Bronchial epithelial cell (primary cell): Measurements from ENCODE around the gene EPB41L4A. TPM values are rescaled to one million over a fixed set of nuclear protein-coding genes. Genes with fewer than 3 reads are reported as not detected.

Experiments
- DNase-seq: peaks from one replicate; pipeline ENCODE4 v3.0.0-alpha.2; 2010; ENCODE audit warnings: low read depth
- FAIRE-seq: peaks from 2 replicates; lab custom pipeline; 2011; peaks lifted over from hg19 to GRCh38; lab: Jason Lieb, UNC
- H3K27me3 ChIP-seq: 2 replicates; pipeline ENCODE4 v1.5.1; 2011; ENCODE audit warnings: low read length; ENCODE audit not compliant: control insufficient read depth, insufficient read depth
- H3K36me3 ChIP-seq: 2 replicates; pipeline ENCODE4 v1.5.1; 2011; ENCODE audit warnings: low read length; ENCODE audit not compliant: control insufficient read depth, insufficient read depth
- H3K4me3 ChIP-seq: 2 replicates; pipeline ENCODE4 v1.5.1; 2011; ENCODE audit warnings: mild to moderate bottlenecking, low read depth, low read length, control low read depth
- total RNA-seq: library from RNA; depleted of rRNA; stranded (reverse); fragments of >200 nt; gene quantifications from 2 replicates; pipeline ENCODE4 v1.2.1, GENCODE V29; 2014
- TF ChIP-seq, protein P1 (sequence below): IDR thresholded peaks from 2 replicates; pipeline ENCODE4 v1.5.1; 2011; ENCODE audit warnings: mild to moderate bottlenecking, moderate library complexity, low read length, control low read depth, inconsistent platforms; ENCODE audit not compliant: insufficient read depth, severe bottlenecking

The EPB41L4A gene
- total RNA-seq, 1 donor from 2014 or later, result 5.3 TPM

DNA sequence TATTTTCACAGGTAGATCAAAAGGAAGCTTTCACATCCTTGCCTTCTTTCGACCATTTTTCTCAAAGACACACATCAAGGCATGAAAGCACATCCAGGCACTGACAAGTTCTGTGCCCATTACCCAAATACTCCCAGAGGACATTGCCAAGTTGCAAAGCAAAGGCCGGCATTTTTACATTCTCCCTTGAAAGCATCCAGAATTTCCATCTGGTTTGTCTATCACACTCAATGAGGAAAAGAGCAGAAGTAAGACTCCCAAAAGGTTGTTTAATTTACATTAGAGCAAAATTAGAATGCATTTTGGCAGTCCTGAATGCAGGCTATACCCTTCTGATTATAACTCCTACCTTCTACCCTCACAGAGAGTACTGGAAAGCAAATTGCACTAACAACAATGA is 160.5 kb downstream of the EPB41L4A start:
- no peak for DNase-seq
- TF ChIP-seq, protein P1, sequence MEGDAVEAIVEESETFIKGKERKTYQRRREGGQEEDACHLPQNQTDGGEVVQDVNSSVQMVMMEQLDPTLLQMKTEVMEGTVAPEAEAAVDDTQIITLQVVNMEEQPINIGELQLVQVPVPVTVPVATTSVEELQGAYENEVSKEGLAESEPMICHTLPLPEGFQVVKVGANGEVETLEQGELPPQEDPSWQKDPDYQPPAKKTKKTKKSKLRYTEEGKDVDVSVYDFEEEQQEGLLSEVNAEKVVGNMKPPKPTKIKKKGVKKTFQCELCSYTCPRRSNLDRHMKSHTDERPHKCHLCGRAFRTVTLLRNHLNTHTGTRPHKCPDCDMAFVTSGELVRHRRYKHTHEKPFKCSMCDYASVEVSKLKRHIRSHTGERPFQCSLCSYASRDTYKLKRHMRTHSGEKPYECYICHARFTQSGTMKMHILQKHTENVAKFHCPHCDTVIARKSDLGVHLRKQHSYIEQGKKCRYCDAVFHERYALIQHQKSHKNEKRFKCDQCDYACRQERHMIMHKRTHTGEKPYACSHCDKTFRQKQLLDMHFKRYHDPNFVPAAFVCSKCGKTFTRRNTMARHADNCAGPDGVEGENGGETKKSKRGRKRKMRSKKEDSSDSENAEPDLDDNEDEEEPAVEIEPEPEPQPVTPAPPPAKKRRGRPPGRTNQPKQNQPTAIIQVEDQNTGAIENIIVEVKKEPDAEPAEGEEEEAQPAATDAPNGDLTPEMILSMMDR, result no peak
- Histone ChIP-seq H3K36me3 (no peaks in the 10 kb centered on the region), H3K27me3 (no peaks in the 10 kb centered on the region), H3K4me3 (no peak overlapping the region)
- FAIRE-seq, result no peak

GRCh38 chr5:112257976-112258375 is 161.1 kb downstream of the EPB41L4A start:
- Histone ChIP-seq H3K36me3 (no peaks in the 10 kb centered on the region), H3K27me3 (no peaks in the 10 kb centered on the region), H3K4me3 (no peak overlapping the region)
- TF ChIP-seq, protein P1, result no peak
- no peak for FAIRE-seq
- DNase-seq, result no peak

DNA sequence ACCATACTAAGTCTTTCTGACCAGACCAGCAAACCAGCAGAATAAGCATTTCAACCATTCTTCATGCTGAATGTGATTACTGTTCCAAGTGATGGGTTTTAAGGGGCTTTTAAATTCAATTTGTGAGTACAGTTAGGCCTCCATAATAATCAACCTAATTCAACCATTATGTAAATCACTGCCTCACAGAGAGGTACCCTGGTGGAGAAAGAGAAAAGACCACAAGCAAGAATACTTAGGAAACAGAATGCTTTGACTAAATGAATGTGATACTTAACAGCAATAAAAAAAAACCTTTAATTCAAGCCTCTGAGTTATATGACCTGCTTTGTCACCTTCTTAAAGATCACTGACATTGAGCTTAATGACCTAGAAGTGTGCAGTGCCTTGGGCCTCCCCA is 162.1 kb downstream of the EPB41L4A start:
- H3K4me3 ChIP-seq, result no peak overlapping the region
- no peaks in the 10 kb centered on the region for H3K27me3 ChIP-seq
- FAIRE-seq (no peak), DNase-seq (no peak)
- H3K36me3 ChIP-seq, result no peaks in the 10 kb centered on the region
- TF ChIP-seq, protein P1, result no peak

DNA sequence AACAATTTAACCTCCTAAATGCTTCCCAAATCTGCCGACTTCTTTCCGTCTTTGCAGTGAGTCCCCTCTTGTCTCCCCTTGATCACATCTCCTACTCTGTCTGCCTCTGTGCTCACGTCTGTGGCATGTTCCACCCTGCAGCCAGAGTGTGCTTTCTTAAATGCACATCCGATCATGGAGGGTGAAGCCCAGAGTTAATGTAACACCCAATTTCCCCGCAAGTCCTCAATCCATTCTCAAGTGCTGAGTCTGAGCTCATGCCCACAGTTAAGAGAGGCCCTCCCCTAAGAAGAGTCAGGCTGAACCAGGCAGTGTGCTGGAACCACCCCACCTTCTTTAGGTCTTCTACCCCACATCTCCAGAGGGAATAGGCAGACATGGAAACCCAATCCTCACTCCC is 164.8 kb downstream of the EPB41L4A start:
- DNase-seq (peak; percentile 24), FAIRE-seq (no peak)
- no peaks in the 10 kb centered on the region for H3K36me3 ChIP-seq
- TF ChIP-seq, protein P1, result no peak
- H3K27me3 ChIP-seq, result no peaks in the 10 kb centered on the region
- no peak overlapping the region for H3K4me3 ChIP-seq

DNA sequence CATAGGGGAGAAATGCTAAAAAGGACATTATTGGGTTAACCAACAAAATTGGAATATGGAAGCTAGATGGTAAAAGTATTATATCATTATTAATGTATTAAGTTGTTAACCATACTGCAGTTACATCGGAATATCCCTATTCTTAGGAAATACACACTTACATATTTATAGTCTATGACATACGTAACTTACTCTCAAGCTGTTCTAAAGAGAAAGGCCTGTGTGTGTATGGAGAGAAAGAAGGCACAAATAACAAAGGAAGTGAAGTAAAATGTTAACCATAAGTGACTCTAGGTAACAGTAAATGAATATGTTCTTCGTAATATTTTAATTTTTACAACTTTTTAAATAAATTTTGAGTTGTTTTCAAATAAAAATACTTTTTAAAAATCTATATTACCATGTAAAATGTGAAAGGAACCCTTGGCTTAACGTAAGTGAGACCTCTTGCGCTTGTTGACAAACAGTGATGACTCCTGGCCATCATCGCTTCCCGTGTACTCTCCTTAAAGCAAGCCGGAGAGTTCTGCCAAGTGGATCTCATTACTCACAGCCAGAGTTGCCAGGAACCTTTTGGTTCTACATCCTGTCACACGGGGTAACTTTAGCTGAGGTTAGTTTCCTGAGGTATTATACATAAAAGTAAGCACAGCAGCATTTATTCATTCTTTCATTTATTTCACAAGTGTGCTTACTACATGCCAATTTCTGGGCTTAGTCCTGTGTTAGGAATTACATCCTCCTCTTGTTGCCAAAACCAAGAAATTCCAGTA is 165.4 kb downstream of the EPB41L4A start:
- no peaks in the 10 kb centered on the region for H3K27me3 ChIP-seq
- H3K4me3 ChIP-seq, result no peak overlapping the region
- TF ChIP-seq, protein P1, result no peak
- no peak for FAIRE-seq
- DNase-seq, result peak; percentile 89
- H3K36me3 ChIP-seq, result no peaks in the 10 kb centered on the region
